ENCODE measurements around the gene KCND2. TPM values are rescaled to one million over a fixed set of nuclear protein-coding genes. Genes with fewer than 3 reads are reported as not detected.

KCND2 gene
- polyA plus RNA-seq, 4 donors, result 0.22 to 0.28 TPM; not detected in 2

- no peak for DNase-seq
- H3K27ac ChIP-seq (ENCODE audit: low read depth in 1 of 3, low read length in 2 of 3), result no peak overlapping the region
- no peaks in the 10 kb centered on the region for H3K9me3 ChIP-seq (ENCODE audit: control insufficient read depth in 2 of 2, insufficient read depth in 1 of 2, low read depth in 1 of 2, low read length in 1 of 2)
- H3K4me1 ChIP-seq (ENCODE audit: control insufficient read depth in 3 of 3, insufficient read depth in 2 of 3, low read depth in 1 of 3, low read length in 2 of 3), result peaks cover 2 to 8% (median 2%) of the 10 kb centered on the region in 3 donors
- H3K36me3 ChIP-seq (ENCODE audit: control insufficient read depth in 3 of 3, insufficient read depth in 2 of 3, low read depth in 1 of 3, low read length in 3 of 3), result no peaks in the 10 kb centered on the region
- H3K27me3 ChIP-seq (ENCODE audit: control insufficient read depth in 3 of 3, insufficient read depth in 3 of 3, low read length in 3 of 3), result no peaks in the 10 kb centered on the region
- FAIRE-seq, result no peak
- WGBS, 3 donors, result 55 to 74% (median 65%) methylated on average over 2 of the region's 2 CpGs
- H3K4me3 ChIP-seq (ENCODE audit: low read depth in 1 of 3, low read length in 3 of 3), result no peak overlapping the region
Observed at GRCh38 chr7:120720317-120720716, 447.3 kb downstream of the KCND2 start.

GRCh38 chr7:120723465-120724385, 450.8 kb downstream of the KCND2 start:
- no peaks in the 10 kb centered on the region for H3K36me3 ChIP-seq (ENCODE audit: control insufficient read depth in 3 of 3, insufficient read depth in 2 of 3, low read depth in 1 of 3, low read length in 3 of 3)
- H3K4me3 ChIP-seq (ENCODE audit: low read depth in 1 of 3, low read length in 3 of 3), result no peak overlapping the region
- peaks cover 2 to 8% (median 2%) of the 10 kb centered on the region in 3 donors for H3K4me1 ChIP-seq (ENCODE audit: control insufficient read depth in 3 of 3, insufficient read depth in 2 of 3, low read depth in 1 of 3, low read length in 2 of 3)
- FAIRE-seq (no peak), DNase-seq (peak; percentile 53 to 77)
- H3K27ac ChIP-seq (ENCODE audit: low read depth in 1 of 3, low read length in 2 of 3), result no peak overlapping the region
- no peaks in the 10 kb centered on the region for H3K9me3 ChIP-seq (ENCODE audit: control insufficient read depth in 2 of 2, insufficient read depth in 1 of 2, low read depth in 1 of 2, low read length in 1 of 2)
- WGBS, 3 donors, result 78 to 92% (median 79%) methylated on average over 1 of the region's 1 CpG
- H3K27me3 ChIP-seq (ENCODE audit: control insufficient read depth in 3 of 3, insufficient read depth in 3 of 3, low read length in 3 of 3), result no peaks in the 10 kb centered on the region

GRCh38 chr7:120724448-120724847, 451.5 kb downstream of the KCND2 start:
- 85 to 87% (median 86%) methylated on average over 2 of the region's 2 CpGs for WGBS, 3 donors
- Histone ChIP-seq H3K4me3 (ENCODE audit: low read depth in 1 of 3, low read length in 3 of 3) (no peak overlapping the region), H3K9me3 (ENCODE audit: control insufficient read depth in 2 of 2, insufficient read depth in 1 of 2, low read depth in 1 of 2, low read length in 1 of 2) (no peaks in the 10 kb centered on the region), H3K27ac (ENCODE audit: low read depth in 1 of 3, low read length in 2 of 3) (no peak overlapping the region), H3K36me3 (ENCODE audit: control insufficient read depth in 3 of 3, insufficient read depth in 2 of 3, low read depth in 1 of 3, low read length in 3 of 3) (no peaks in the 10 kb centered on the region), H3K27me3 (ENCODE audit: control insufficient read depth in 3 of 3, insufficient read depth in 3 of 3, low read length in 3 of 3) (no peaks in the 10 kb centered on the region), H3K4me1 (ENCODE audit: control insufficient read depth in 3 of 3, insufficient read depth in 2 of 3, low read depth in 1 of 3, low read length in 2 of 3) (peaks cover 2 to 8% (median 2%) of the 10 kb centered on the region in 3 donors)
- no peak for FAIRE-seq
- no peak for DNase-seq

GRCh38 chr7:120724955-120725354, 452.0 kb downstream of the KCND2 start:
- Histone ChIP-seq H3K9me3 (ENCODE audit: control insufficient read depth in 2 of 2, insufficient read depth in 1 of 2, low read depth in 1 of 2, low read length in 1 of 2) (no peaks in the 10 kb centered on the region), H3K27me3 (ENCODE audit: control insufficient read depth in 3 of 3, insufficient read depth in 3 of 3, low read length in 3 of 3) (no peaks in the 10 kb centered on the region), H3K36me3 (ENCODE audit: control insufficient read depth in 3 of 3, insufficient read depth in 2 of 3, low read depth in 1 of 3, low read length in 3 of 3) (no peaks in the 10 kb centered on the region), H3K4me1 (ENCODE audit: control insufficient read depth in 3 of 3, insufficient read depth in 2 of 3, low read depth in 1 of 3, low read length in 2 of 3) (peaks cover 2 to 8% (median 2%) of the 10 kb centered on the region in 3 donors), H3K27ac (ENCODE audit: low read depth in 1 of 3, low read length in 2 of 3) (no peak overlapping the region), H3K4me3 (ENCODE audit: low read depth in 1 of 3, low read length in 3 of 3) (no peak overlapping the region)
- DNase-seq (no peak), FAIRE-seq (no peak)
- 67 to 87% (median 78%) methylated on average over 2 of the region's 2 CpGs for WGBS, 3 donors

GRCh38 chr7:120725376-120726039, 452.5 kb downstream of the KCND2 start:
- Histone ChIP-seq H3K27me3 (ENCODE audit: control insufficient read depth in 3 of 3, insufficient read depth in 3 of 3, low read length in 3 of 3) (no peaks in the 10 kb centered on the region), H3K4me1 (ENCODE audit: control insufficient read depth in 3 of 3, insufficient read depth in 2 of 3, low read depth in 1 of 3, low read length in 2 of 3) (peaks cover 2 to 8% (median 2%) of the 10 kb centered on the region in 3 donors), H3K9me3 (ENCODE audit: control insufficient read depth in 2 of 2, insufficient read depth in 1 of 2, low read depth in 1 of 2, low read length in 1 of 2) (no peaks in the 10 kb centered on the region), H3K27ac (ENCODE audit: low read depth in 1 of 3, low read length in 2 of 3) (no peak overlapping the region), H3K4me3 (ENCODE audit: low read depth in 1 of 3, low read length in 3 of 3) (no peak overlapping the region), H3K36me3 (ENCODE audit: control insufficient read depth in 3 of 3, insufficient read depth in 2 of 3, low read depth in 1 of 3, low read length in 3 of 3) (no peaks in the 10 kb centered on the region)
- WGBS, 3 donors, result 26 to 39% (median 31%) methylated on average over 10 of the region's 10 CpGs
- DNase-seq, result peak; percentile 21 to 32
- FAIRE-seq, result no peak

- Histone ChIP-seq H3K27me3 (ENCODE audit: control insufficient read depth in 3 of 3, insufficient read depth in 3 of 3, low read length in 3 of 3) (peaks cover 0 to 2% (median 0%) of the 10 kb centered on the region in 3 donors), H3K27ac (ENCODE audit: low read depth in 1 of 3, low read length in 2 of 3) (no peak overlapping the region), H3K4me1 (ENCODE audit: control insufficient read depth in 3 of 3, insufficient read depth in 2 of 3, low read depth in 1 of 3, low read length in 2 of 3) (peaks cover 0 to 6% (median 0%) of the 10 kb centered on the region in 3 donors), H3K36me3 (ENCODE audit: control insufficient read depth in 3 of 3, insufficient read depth in 2 of 3, low read depth in 1 of 3, low read length in 3 of 3) (no peaks in the 10 kb centered on the region), H3K9me3 (ENCODE audit: control insufficient read depth in 2 of 2, insufficient read depth in 1 of 2, low read depth in 1 of 2, low read length in 1 of 2) (no peaks in the 10 kb centered on the region), H3K4me3 (ENCODE audit: low read depth in 1 of 3, low read length in 3 of 3) (no peak overlapping the region)
- 52 to 60% (median 53%) methylated on average over 1 of the region's 1 CpG for whole genome bisulfite sequencing, 3 donors
- FAIRE-seq (no peak), DNase-seq (no peak)
Observed at GRCh38 chr7:120729245-120729644, 456.3 kb downstream of the KCND2 start.

- Histone ChIP-seq H3K4me1 (ENCODE audit: control insufficient read depth in 3 of 3, insufficient read depth in 2 of 3, low read depth in 1 of 3, low read length in 2 of 3) (no peaks in the 10 kb centered on the region), H3K4me3 (ENCODE audit: low read depth in 1 of 3, low read length in 3 of 3) (no peak overlapping the region), H3K9me3 (ENCODE audit: control insufficient read depth in 2 of 2, insufficient read depth in 1 of 2, low read depth in 1 of 2, low read length in 1 of 2) (no peaks in the 10 kb centered on the region), H3K36me3 (ENCODE audit: control insufficient read depth in 3 of 3, insufficient read depth in 2 of 3, low read depth in 1 of 3, low read length in 3 of 3) (no peaks in the 10 kb centered on the region), H3K27ac (ENCODE audit: low read depth in 1 of 3, low read length in 2 of 3) (no peak overlapping the region), H3K27me3 (ENCODE audit: control insufficient read depth in 3 of 3, insufficient read depth in 3 of 3, low read length in 3 of 3) (peaks cover 0 to 2% (median 0%) of the 10 kb centered on the region in 3 donors)
- FAIRE-seq (no peak), DNase-seq (no peak)
Observed at GRCh38 chr7:120731271-120731670, 458.3 kb downstream of the KCND2 start.

GRCh38 chr7:120732256-120732655, 459.3 kb downstream of the KCND2 start:
- Histone ChIP-seq H3K4me1 (ENCODE audit: control insufficient read depth in 3 of 3, insufficient read depth in 2 of 3, low read depth in 1 of 3, low read length in 2 of 3) (no peaks in the 10 kb centered on the region), H3K36me3 (ENCODE audit: control insufficient read depth in 3 of 3, insufficient read depth in 2 of 3, low read depth in 1 of 3, low read length in 3 of 3) (no peaks in the 10 kb centered on the region), H3K27me3 (ENCODE audit: control insufficient read depth in 3 of 3, insufficient read depth in 3 of 3, low read length in 3 of 3) (peaks cover 0 to 2% (median 0%) of the 10 kb centered on the region in 3 donors), H3K9me3 (ENCODE audit: control insufficient read depth in 2 of 2, insufficient read depth in 1 of 2, low read depth in 1 of 2, low read length in 1 of 2) (no peaks in the 10 kb centered on the region), H3K27ac (ENCODE audit: low read depth in 1 of 3, low read length in 2 of 3) (no peak overlapping the region), H3K4me3 (ENCODE audit: low read depth in 1 of 3, low read length in 3 of 3) (no peak overlapping the region)
- no peak for FAIRE-seq
- DNase-seq, result no peak
